Tibial nerve (tissue), 3 donors: ENCODE data around the gene CREB3L1.

Experiments used
- POLR2A ChIP-seq, 2 donors: fragments of 450-650 bp; IDR thresholded peaks; one replicate each; pipeline ENCODE4 v1.6.1; 2017; ENCODE audit warnings: antibody characterized with exemption in 2 of 2, mild to moderate bottlenecking in 2 of 2, moderate library complexity in 2 of 2
- TF ChIP-seq, protein P1 (sequence below), 5 experiments: fragments of 200-600 bp in 3 of 5; fragments of 450-650 bp in 2 of 5; sonication (generic) in 3 of 5; IDR thresholded peaks; one replicate each; pipeline ENCODE4 v1.5.1; 2016 to 2019; ENCODE audit warnings: antibody characterized with exemption in 5 of 5, mild to moderate bottlenecking in 3 of 5, moderate library complexity in 2 of 5

DNA sequence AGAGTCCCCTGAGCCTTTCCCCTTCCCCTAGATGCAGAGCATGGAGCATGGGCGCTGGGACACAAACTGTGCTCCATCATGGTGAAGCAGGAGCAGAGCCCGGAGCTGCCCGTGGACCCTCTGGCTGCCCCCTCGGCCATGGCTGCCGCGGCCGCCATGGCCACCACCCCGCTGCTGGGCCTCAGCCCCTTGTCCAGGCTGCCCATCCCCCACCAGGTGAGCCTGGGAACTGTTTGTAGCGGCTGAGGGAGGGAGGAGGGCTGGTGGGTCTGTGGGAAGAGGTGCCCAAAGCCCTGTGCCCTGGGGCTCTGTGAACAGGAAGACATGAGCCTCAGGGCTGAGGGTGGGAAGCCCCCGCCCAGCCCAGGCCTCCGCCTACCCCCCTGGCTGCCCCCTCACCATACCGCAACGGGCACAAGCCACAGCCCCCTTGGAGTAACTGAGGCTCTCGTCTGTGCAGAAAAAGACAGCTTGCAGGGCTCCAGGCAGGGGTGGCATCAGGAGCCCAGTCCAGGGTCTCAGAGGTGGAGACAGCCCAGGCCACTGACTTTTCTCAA is 30.4 kb downstream of the CREB3L1 start:
- TF ChIP-seq, protein P1, sequence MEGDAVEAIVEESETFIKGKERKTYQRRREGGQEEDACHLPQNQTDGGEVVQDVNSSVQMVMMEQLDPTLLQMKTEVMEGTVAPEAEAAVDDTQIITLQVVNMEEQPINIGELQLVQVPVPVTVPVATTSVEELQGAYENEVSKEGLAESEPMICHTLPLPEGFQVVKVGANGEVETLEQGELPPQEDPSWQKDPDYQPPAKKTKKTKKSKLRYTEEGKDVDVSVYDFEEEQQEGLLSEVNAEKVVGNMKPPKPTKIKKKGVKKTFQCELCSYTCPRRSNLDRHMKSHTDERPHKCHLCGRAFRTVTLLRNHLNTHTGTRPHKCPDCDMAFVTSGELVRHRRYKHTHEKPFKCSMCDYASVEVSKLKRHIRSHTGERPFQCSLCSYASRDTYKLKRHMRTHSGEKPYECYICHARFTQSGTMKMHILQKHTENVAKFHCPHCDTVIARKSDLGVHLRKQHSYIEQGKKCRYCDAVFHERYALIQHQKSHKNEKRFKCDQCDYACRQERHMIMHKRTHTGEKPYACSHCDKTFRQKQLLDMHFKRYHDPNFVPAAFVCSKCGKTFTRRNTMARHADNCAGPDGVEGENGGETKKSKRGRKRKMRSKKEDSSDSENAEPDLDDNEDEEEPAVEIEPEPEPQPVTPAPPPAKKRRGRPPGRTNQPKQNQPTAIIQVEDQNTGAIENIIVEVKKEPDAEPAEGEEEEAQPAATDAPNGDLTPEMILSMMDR (IDR thresholded peaks at IDR 0.05) = no peak
- no peak for TF ChIP-seq POLR2A (IDR thresholded peaks at IDR 0.05)
